GM12891 (cell line): ENCODE measurements around the gene CNTN5.

Experiments used
- PAX5 ChIP-seq: IDR thresholded peaks from 2 replicates; pipeline ENCODE4 v1.6.1; 2011; ENCODE audit warnings: low read length, moderate library complexity, mild to moderate bottlenecking; ENCODE audit not compliant: insufficient read depth, severe bottlenecking
- POLR2A ChIP-seq: IDR thresholded peaks from 2 replicates; pipeline ENCODE4 v1.6.1; 2011; ENCODE audit warnings: low read depth, low read length, control low read depth
- POLR2AphosphoS5 ChIP-seq: IDR thresholded peaks from 2 replicates; pipeline ENCODE4 v1.6.1; 2011; ENCODE audit warnings: low read depth, low read length, control low read depth
- POU2F2 ChIP-seq: IDR thresholded peaks from 2 replicates; pipeline ENCODE4 v1.6.1; 2011; ENCODE audit warnings: low read depth, mild to moderate bottlenecking, control low read depth, low read length, moderate library complexity
- SPI1 ChIP-seq: IDR thresholded peaks from 2 replicates; pipeline ENCODE4 v1.6.1; 2011; ENCODE audit warnings: low read depth, low read length, control low read depth
- TAF1 ChIP-seq: IDR thresholded peaks from 2 replicates; pipeline ENCODE4 v1.6.1; 2011; ENCODE audit warnings: low read depth, low read length, control low read depth

- no peak for TF ChIP-seq POLR2AphosphoS5
- no peak for TF ChIP-seq POLR2A
- no peak for TF ChIP-seq SPI1
- no peak for TF ChIP-seq TAF1
- TF ChIP-seq PAX5, result no peak
- TF ChIP-seq POU2F2, result no peak
Measured at GRCh38 chr11:100072131-100072530, 1051.4 kb downstream of the CNTN5 start.
